GM18502 (cell line): ENCODE measurements around the gene TBXT.
"Not testable (repeated sequence)": the region's sequence is repeated elsewhere in the genome, so short reads cannot be mapped to it uniquely, and the experiment has no call there.

ENCODE experiments used
- ATAC-seq: cut with Tn5 transposase; IDR thresholded peaks from one replicate; pipeline ENCODE4 v1.9.1; 2021; ENCODE audit warnings: mild to moderate bottlenecking; ENCODE audit not compliant: unreplicated experiment, poor library complexity

Gene TBXT

GRCh38 chr6:166172546-166172945 is 4.9 kb upstream of the TBXT start:
- ATAC-seq: no peak

GRCh38 chr6:166169549-166170421 is 2.1 kb upstream of the TBXT start:
- ATAC-seq: no peak

GRCh38 chr6:166168616-166169548 is 1.2 kb upstream of the TBXT start:
- ATAC-seq: peak; percentile 4

DNA sequence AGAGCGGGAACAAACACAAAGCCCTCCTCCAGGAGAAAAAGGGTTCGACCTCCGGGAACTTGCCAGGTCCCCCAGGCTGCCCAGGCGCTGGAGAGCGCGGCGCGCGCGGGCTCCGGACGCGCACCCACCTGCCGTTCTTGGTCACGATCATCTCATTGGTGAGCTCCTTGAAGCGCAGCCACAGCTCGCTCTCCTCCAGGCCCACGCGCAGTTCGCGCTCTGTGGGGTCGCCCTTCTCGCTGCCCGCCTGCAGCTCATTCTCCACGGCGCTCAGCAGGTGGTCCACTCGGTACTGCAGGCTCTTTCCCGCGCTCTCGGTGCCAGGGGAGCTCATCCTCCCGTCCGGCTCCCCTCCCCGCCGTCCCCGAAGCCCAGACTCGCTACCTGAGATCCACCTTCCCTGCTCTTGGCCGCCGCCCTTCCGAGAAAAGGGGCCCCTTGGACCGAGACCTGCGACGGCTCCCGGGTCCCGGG is 356 bp downstream of the TBXT start:
- ATAC-seq: peak; percentile 19

DNA sequence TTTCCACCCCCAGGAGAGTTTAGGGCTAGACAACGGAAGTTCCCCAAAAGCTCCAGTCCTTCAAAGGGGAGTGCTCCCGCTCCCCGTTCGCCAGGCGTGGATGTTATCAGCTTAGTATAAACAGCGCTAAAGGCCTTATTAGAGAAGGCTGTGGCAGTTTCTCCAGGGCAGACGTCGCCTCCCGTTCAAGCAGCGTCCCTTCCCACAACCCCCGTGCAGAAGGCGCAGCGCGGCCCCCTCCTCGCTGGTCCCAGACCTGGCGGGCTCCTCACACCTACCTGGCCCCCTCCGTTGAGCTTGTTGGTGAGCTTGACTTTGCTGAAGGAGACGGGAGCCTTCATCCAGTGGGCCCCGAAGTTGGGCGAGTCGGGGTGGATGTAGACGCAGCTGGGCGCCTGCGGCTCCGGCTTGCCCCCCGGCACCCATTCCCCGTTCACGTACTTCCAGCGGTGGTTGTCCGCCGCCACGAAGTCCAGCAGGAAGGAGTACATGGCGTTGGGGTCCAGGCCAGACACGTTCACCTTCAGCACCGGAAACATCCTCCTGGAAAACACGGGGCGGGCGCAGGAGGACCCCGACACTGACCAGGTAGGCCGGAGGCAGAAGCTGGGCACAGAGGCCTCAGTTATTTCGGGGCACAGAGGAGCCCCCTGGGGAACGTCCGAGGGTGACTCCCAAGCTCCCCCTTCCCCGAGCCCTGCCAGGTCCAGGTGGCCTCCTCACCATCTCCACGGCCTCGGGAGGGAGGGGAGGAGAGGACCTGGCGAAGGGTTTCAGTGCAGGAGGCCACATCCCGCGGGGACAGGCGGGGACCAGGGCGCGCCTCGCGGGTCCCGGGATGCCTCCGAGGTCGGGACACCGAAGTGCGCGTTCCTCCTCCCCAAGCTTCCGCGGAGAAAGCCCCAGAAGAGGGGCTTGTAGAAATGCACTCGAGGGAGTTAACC is 1.1 kb downstream of the TBXT start:
- no peak for ATAC-seq

- ATAC-seq: no peak
These were observed 1.9 kb downstream of the TBXT start for GRCh38 chr6:166165558-166166313.

DNA sequence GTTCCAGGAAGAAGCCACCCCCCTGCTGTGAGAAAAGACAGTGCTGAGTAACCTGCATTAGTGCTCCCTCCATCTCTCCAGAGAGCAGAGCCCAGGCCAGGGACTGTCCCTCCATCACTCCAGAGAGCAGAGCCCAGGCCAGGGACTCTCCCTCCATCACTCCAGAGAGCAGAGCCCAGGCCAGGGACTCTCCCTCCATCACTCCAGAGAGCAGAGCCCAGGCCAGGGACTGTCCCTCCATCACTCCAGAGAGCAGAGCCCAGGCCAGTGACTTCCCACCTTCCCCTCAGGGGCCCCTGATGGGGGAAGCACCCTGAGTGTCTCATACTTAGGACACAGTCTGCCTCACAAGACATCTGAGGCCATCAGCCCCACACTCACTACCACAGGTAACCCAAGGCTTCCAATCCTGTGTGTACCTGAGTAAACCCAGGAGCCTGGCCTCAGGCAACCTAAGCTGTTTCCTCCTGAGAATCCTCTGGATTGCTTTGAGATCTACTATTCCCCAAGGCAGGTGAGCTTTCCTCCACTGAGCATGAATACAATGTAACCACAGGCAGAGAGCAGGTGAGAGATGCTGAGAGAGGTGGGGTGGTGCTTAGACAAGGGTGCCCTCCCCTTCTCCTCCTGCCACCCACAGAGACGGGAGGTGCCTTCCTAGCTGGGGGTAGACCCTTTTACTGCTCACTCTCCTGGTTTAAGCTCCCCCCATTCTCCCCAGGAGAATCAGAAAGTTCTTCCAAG is 4.9 kb downstream of the TBXT start:
- peak; percentile 79 for ATAC-seq

- no peak for ATAC-seq
These were observed 9.6 kb downstream of the TBXT start for GRCh38 chr6:166157930-166158617.

- no peak for ATAC-seq
These were observed 10.7 kb downstream of the TBXT start for GRCh38 chr6:166156942-166157341.

GRCh38 chr6:166153966-166154365 is 13.7 kb downstream of the TBXT start:
- no peak for ATAC-seq

DNA sequence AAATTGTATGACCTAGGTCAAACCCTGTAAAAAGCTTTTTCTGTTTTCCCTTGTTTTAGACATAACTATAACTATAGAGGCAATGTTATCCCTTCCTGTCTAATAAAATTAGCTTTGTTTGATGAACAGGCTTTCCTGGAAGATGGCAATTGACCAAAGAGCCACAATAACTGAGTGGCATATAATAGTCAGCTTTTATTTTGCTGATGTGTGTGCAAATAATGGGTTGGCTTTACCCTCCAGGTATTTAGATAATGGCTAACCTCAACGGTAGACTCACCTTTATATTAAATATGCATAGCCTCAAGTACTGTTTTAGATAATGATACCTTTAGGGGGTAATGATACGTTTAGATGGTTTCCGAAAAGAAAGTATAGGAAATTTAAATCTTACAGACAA is 15.0 kb downstream of the TBXT start:
- no peak for ATAC-seq

DNA sequence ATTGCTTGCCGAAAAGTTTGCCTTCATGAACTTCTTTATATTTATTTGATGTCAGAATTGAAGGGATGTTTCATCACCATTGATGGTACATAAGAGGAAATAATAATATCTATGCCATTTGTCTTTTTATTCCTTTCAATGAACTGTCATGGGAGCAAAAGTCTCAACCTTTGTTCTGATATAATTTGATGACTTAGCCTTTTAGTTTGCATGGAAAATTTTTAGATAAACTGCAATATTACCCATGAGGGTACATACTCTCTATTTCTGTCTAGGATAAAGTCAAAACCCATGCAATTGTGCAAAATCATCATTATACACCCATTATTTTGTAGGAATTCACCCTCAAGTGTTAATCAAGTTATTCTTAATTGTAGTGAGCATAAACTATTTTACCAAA is 15.9 kb downstream of the TBXT start:
- no peak for ATAC-seq

- ATAC-seq: no peak
These were observed 21.9 kb downstream of the TBXT start for GRCh38 chr6:166145751-166146150.

DNA sequence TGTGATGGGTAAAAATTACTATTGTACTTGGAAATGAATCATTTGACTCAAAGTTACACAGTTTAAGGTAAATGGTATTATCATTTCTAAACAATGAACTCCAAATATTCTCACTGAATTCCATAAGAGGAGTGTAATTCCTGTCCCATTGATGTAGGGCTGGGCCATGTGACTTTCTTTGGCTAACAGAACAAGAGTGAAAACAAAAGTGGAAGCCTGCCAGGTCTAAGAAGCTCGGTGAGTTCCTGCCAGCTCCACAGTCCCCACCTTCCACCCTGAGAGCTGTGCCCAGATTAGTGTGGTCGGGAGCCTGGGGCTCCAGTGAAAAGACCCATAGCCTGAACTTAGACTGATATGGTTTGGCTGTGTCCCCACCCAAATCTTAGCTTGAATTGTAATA is 24.6 kb downstream of the TBXT start:
- peak; percentile 50 for ATAC-seq

DNA sequence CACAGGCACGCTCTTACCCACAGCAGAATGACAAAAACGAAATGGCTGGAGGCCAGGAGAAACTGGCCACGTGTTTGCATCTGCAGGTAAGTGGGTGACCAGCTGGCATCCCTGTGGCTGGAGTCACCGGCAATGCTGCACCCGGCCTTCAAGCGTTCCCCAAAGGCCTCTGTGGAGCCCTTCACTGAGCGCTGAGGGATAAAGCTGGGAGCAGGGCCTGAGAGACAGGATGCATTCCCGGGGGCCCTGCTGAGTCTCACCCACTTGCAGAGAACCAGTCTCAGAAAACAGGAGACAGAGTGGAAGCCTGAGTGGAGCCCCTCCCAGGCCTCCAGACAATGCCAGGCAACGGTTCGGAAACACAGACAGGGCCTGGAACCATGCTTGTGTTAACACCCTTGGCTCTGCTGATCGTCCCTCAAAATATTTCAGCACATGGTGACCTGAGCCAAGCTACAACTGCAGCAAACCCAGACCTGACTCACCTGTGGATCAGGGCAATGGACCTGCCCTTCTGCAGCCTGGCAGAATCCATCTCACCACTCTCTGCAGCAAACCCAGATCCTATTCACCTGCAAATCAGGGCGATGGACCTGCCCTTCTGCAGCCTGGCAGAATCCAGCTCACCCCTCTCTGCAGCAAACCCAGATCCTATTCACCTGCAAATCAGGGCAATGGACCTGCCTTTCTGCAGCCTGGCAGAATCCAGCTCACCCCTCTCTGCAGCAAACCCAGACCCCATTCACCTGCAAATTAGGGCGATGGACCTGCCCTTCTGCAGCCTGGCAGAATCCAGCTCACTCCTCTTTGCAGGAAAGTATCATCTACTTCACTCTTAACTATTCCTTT is 39.8 kb downstream of the TBXT start:
- no peak for ATAC-seq

GRCh38 chr6:166123115-166123514 is 44.5 kb downstream of the TBXT start:
- ATAC-seq: not testable (repeated sequence)

DNA sequence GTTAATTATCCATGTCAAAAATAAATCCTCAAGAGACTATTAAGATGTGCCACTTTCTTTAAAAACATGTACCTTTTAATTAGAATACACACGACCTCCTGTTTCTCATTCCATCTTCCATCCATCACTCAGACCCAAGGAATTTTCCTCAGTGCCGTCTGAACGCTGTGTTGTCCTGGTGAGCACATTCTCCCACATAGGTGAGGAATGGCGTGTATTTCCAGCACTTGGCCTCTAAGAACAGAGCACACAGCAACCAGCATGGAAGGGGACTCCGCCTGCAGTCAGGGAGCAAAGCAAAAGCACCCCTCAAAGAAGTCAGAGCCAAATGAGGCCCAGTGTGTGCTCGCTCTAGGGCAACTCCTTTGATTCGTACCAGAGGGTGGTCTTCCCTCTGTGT is 45.9 kb downstream of the TBXT start:
- no peak for ATAC-seq
